ENCODE measurements around the gene OTC. TPM values are rescaled to one million over a fixed set of nuclear protein-coding genes. Genes with fewer than 3 reads are reported as not detected.

The OTC gene
- polyA plus RNA-seq, 1 donor (not counting 4 experiments of a cell fraction or from before 2014, with no cell fraction given), result not detected

- no peaks in the 10 kb centered on the region for H3K4me1 ChIP-seq (ENCODE audit: control insufficient read depth, extremely low read depth, insufficient read depth, low read length)
- no peak overlapping the region for H3K9ac ChIP-seq (ENCODE audit: control insufficient read depth, extremely low read depth, insufficient read depth, low read length)
- H3K27me3 ChIP-seq (ENCODE audit: control insufficient read depth, extremely low read depth, insufficient read depth, low read length), result no peaks in the 10 kb centered on the region
- dilution Hi-C loops (cut with MboI; ENCODE audit: extremely low pct_ligation_motif_present, low sequenced_read_pairs), result no loop called here
- H3K4me2 ChIP-seq (ENCODE audit: control insufficient read depth, extremely low read depth, insufficient read depth, low read depth, low read length), result no peak overlapping the region
- H3K27ac ChIP-seq (ENCODE audit: control insufficient read depth, insufficient read depth, low read length), result no peak overlapping the region
- H3K79me2 ChIP-seq (ENCODE audit: control insufficient read depth, insufficient read depth, low read length), result no peaks in the 10 kb centered on the region
- TF ChIP-seq, protein P1, sequence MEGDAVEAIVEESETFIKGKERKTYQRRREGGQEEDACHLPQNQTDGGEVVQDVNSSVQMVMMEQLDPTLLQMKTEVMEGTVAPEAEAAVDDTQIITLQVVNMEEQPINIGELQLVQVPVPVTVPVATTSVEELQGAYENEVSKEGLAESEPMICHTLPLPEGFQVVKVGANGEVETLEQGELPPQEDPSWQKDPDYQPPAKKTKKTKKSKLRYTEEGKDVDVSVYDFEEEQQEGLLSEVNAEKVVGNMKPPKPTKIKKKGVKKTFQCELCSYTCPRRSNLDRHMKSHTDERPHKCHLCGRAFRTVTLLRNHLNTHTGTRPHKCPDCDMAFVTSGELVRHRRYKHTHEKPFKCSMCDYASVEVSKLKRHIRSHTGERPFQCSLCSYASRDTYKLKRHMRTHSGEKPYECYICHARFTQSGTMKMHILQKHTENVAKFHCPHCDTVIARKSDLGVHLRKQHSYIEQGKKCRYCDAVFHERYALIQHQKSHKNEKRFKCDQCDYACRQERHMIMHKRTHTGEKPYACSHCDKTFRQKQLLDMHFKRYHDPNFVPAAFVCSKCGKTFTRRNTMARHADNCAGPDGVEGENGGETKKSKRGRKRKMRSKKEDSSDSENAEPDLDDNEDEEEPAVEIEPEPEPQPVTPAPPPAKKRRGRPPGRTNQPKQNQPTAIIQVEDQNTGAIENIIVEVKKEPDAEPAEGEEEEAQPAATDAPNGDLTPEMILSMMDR (optimal IDR thresholded peaks at IDR 0.05 in 1 of 3, IDR thresholded peaks at IDR 0.05 in 1 of 3, conservative IDR thresholded peaks at IDR 0.05 in 1 of 3; ENCODE audit: extremely low read depth in 1 of 3, insufficient read depth in 2 of 3, low read length in 3 of 3), result no peak
- no peak for TF ChIP-seq EZH2 (IDR thresholded peaks at IDR 0.05; ENCODE audit: low read length)
- H2AFZ ChIP-seq (ENCODE audit: control insufficient read depth, low read length), result no peak overlapping the region
- H4K20me1 ChIP-seq (ENCODE audit: control insufficient read depth, extremely low read depth, insufficient read depth, low read length), result no peaks in the 10 kb centered on the region
- no peaks in the 10 kb centered on the region for H3K9me1 ChIP-seq (ENCODE audit: control insufficient read depth, extremely low read depth, insufficient read depth, low read length)
- DNase-seq (ENCODE audit: low read depth, low spot score) (no peak), FAIRE-seq (no peak)
- no peak overlapping the region for H3K4me3 ChIP-seq (ENCODE audit: control insufficient read depth in 2 of 3, extremely low read depth in 1 of 3, insufficient read depth in 2 of 3, low read depth in 1 of 3, low read length in 3 of 3)
- no peaks in the 10 kb centered on the region for H3K36me3 ChIP-seq (ENCODE audit: control insufficient read depth in 2 of 2, extremely low read depth in 1 of 2, insufficient read depth in 2 of 2, low read length in 2 of 2)
- H3K9me3 ChIP-seq (ENCODE audit: control insufficient read depth, low read depth, low read length), result no peaks in the 10 kb centered on the region
Observed at GRCh38 chrX:38341442-38341841, 11.0 kb upstream of the OTC start.

GRCh38 chrX:38342853-38343778 is 9.3 kb upstream of the OTC start:
- Histone ChIP-seq H3K9ac (ENCODE audit: control insufficient read depth, extremely low read depth, insufficient read depth, low read length) (no peak overlapping the region), H3K27ac (ENCODE audit: control insufficient read depth, insufficient read depth, low read length) (no peak overlapping the region), H3K36me3 (ENCODE audit: control insufficient read depth in 2 of 2, extremely low read depth in 1 of 2, insufficient read depth in 2 of 2, low read length in 2 of 2) (no peaks in the 10 kb centered on the region), H3K79me2 (ENCODE audit: control insufficient read depth, insufficient read depth, low read length) (no peaks in the 10 kb centered on the region), H3K4me1 (ENCODE audit: control insufficient read depth, extremely low read depth, insufficient read depth, low read length) (no peaks in the 10 kb centered on the region), H3K27me3 (ENCODE audit: control insufficient read depth, extremely low read depth, insufficient read depth, low read length) (no peaks in the 10 kb centered on the region), H3K4me3 (ENCODE audit: control insufficient read depth in 2 of 3, extremely low read depth in 1 of 3, insufficient read depth in 2 of 3, low read depth in 1 of 3, low read length in 3 of 3) (no peak overlapping the region), H3K4me2 (ENCODE audit: control insufficient read depth, extremely low read depth, insufficient read depth, low read depth, low read length) (no peak overlapping the region), H4K20me1 (ENCODE audit: control insufficient read depth, extremely low read depth, insufficient read depth, low read length) (no peaks in the 10 kb centered on the region), H3K9me3 (ENCODE audit: control insufficient read depth, low read depth, low read length) (no peaks in the 10 kb centered on the region), H3K9me1 (ENCODE audit: control insufficient read depth, extremely low read depth, insufficient read depth, low read length) (no peaks in the 10 kb centered on the region), H2AFZ (ENCODE audit: control insufficient read depth, low read length) (no peak overlapping the region)
- no peak for FAIRE-seq
- dilution Hi-C loops (cut with MboI; ENCODE audit: extremely low pct_ligation_motif_present, low sequenced_read_pairs), result no loop called here
- no peak for TF ChIP-seq EZH2 (IDR thresholded peaks at IDR 0.05; ENCODE audit: low read length)
- TF ChIP-seq, protein P1 (optimal IDR thresholded peaks at IDR 0.05 in 1 of 3, IDR thresholded peaks at IDR 0.05 in 1 of 3, conservative IDR thresholded peaks at IDR 0.05 in 1 of 3; ENCODE audit: extremely low read depth in 1 of 3, insufficient read depth in 2 of 3, low read length in 3 of 3), result no peak
- DNase-seq (ENCODE audit: low read depth, low spot score), result no peak
